Neutrophil (primary cell): Measurements from ENCODE around the gene NMNAT2.

Source experiments
- H3K27ac ChIP-seq: fragments of 200-600 bp; sonication (generic); 2 replicates; pipeline ENCODE4 v1.5.1; 2016; ENCODE audit warnings: mild to moderate bottlenecking, moderate library complexity
- H3K27me3 ChIP-seq: fragments of 200-600 bp; sonication (generic); 2 replicates; pipeline ENCODE4 v1.6.0; 2016; ENCODE audit warnings: mild to moderate bottlenecking
- H3K36me3 ChIP-seq: fragments of 200-600 bp; sonication (generic); 2 replicates; pipeline ENCODE4 v1.5.1; 2017
- H3K4me1 ChIP-seq, 2 experiments: fragments of 200-600 bp in 1 of 2; sonication (generic) in 1 of 2; 1 replicate in 1 of 2; 2 replicates in 1 of 2; pipeline versions ENCODE4 v1.5.1 to v1.6.1; 2013 to 2016; ENCODE audit warnings: low read depth in 1 of 2, low read length in 1 of 2, mild to moderate bottlenecking in 1 of 2, moderate library complexity in 1 of 2; ENCODE audit not compliant: control insufficient read depth in 1 of 2, insufficient read depth in 1 of 2
- H3K4me3 ChIP-seq, 2 experiments: fragments of 200-600 bp in 1 of 2; sonication (generic) in 1 of 2; 1 replicate in 1 of 2; 2 replicates in 1 of 2; pipeline ENCODE4 v1.5.1; 2013 to 2016; ENCODE audit warnings: low read depth in 1 of 2, low read length in 1 of 2, mild to moderate bottlenecking in 1 of 2, moderate library complexity in 1 of 2
- H3K9me3 ChIP-seq: fragments of 200-600 bp; sonication (generic); 2 replicates; pipeline ENCODE4 v1.5.1; 2016
- CTCF ChIP-seq: fragments of 200-600 bp; sonication (generic); IDR thresholded peaks from 2 replicates; pipeline ENCODE4 v1.5.1; 2016; ENCODE audit warnings: antibody characterized with exemption

Gene NMNAT2

GRCh38 chr1:183315991-183316758 is 102.0 kb downstream of the NMNAT2 start:
- Histone ChIP-seq H3K36me3 (no peaks in the 10 kb centered on the region), H3K4me1 (no peaks in the 10 kb centered on the region), H3K27me3 (peaks cover 9% of the 10 kb centered on the region), H3K9me3 (no peaks in the 10 kb centered on the region), H3K4me3 (no peak overlapping the region), H3K27ac (no peak overlapping the region)
- no peak for TF ChIP-seq CTCF

GRCh38 chr1:183313063-183313462 is 105.1 kb downstream of the NMNAT2 start:
- no peak for TF ChIP-seq CTCF
- Histone ChIP-seq H3K4me1 (no peaks in the 10 kb centered on the region), H3K9me3 (no peaks in the 10 kb centered on the region), H3K36me3 (no peaks in the 10 kb centered on the region), H3K4me3 (no peak overlapping the region), H3K27ac (no peak overlapping the region), H3K27me3 (peaks cover 5% of the 10 kb centered on the region)

GRCh38 chr1:183310753-183311479 is 107.3 kb downstream of the NMNAT2 start:
- Histone ChIP-seq H3K4me3 (no peak overlapping the region), H3K27me3 (peaks cover 14% of the 10 kb centered on the region), H3K9me3 (no peaks in the 10 kb centered on the region), H3K36me3 (no peaks in the 10 kb centered on the region), H3K27ac (no peak overlapping the region), H3K4me1 (no peaks in the 10 kb centered on the region)
- TF ChIP-seq CTCF, result no peak

GRCh38 chr1:183308719-183309118 is 109.5 kb downstream of the NMNAT2 start:
- H3K4me3 ChIP-seq, result no peak overlapping the region
- H3K27ac ChIP-seq, result no peak overlapping the region
- TF ChIP-seq CTCF, result no peak
- H3K27me3 ChIP-seq, result peaks cover 15% of the 10 kb centered on the region
- H3K9me3 ChIP-seq, result no peaks in the 10 kb centered on the region
- H3K36me3 ChIP-seq, result no peaks in the 10 kb centered on the region
- no peaks in the 10 kb centered on the region for H3K4me1 ChIP-seq

- H3K27ac ChIP-seq, result no peak overlapping the region
- no peak for TF ChIP-seq CTCF
- H3K4me3 ChIP-seq, result no peak overlapping the region
- H3K4me1 ChIP-seq, result no peaks in the 10 kb centered on the region
- H3K27me3 ChIP-seq, result peaks cover 15% of the 10 kb centered on the region
- H3K36me3 ChIP-seq, result no peaks in the 10 kb centered on the region
- no peaks in the 10 kb centered on the region for H3K9me3 ChIP-seq
Measured at GRCh38 chr1:183306317-183307042, 111.7 kb downstream of the NMNAT2 start.
